GM19468 (cell line): ENCODE measurements around the gene LTBR.

ENCODE experiments used
- ATAC-seq: cut with Tn5 transposase; IDR thresholded peaks from one replicate; pipeline ENCODE4 v1.9.1; 2021; ENCODE audit warnings: mild to moderate bottlenecking, moderate library complexity, moderate number of reproducible peaks; ENCODE audit not compliant: unreplicated experiment; ENCODE audit errors: extremely low read depth

Gene LTBR

GRCh38 chr12:6346235-6346832 is 37.6 kb upstream of the LTBR start:
- ATAC-seq, result no peak

- no peak for ATAC-seq
These were observed 37.0 kb upstream of the LTBR start for GRCh38 chr12:6346942-6347341.

GRCh38 chr12:6347367-6348338 is 36.3 kb upstream of the LTBR start:
- ATAC-seq, result no peak

GRCh38 chr12:6351622-6352021 is 32.3 kb upstream of the LTBR start:
- ATAC-seq, result no peak

- ATAC-seq, result no peak
These were observed 31.5 kb upstream of the LTBR start for GRCh38 chr12:6352193-6353173.

GRCh38 chr12:6354495-6355393 is 29.2 kb upstream of the LTBR start:
- no peak for ATAC-seq

- ATAC-seq, result no peak
These were observed 28.2 kb upstream of the LTBR start for GRCh38 chr12:6355491-6356373.

- no peak for ATAC-seq
These were observed 27.6 kb upstream of the LTBR start for GRCh38 chr12:6356374-6356820.

- no peak for ATAC-seq
These were observed 25.1 kb upstream of the LTBR start for GRCh38 chr12:6358881-6359280.

- no peak for ATAC-seq
These were observed 23.8 kb upstream of the LTBR start for GRCh38 chr12:6360080-6360571.

GRCh38 chr12:6360578-6361490 is 23.1 kb upstream of the LTBR start:
- no peak for ATAC-seq

GRCh38 chr12:6361834-6362233 is 22.1 kb upstream of the LTBR start:
- no peak for ATAC-seq

- no peak for ATAC-seq
These were observed 21.6 kb upstream of the LTBR start for GRCh38 chr12:6362403-6362802.

GRCh38 chr12:6363010-6363329 is 21.0 kb upstream of the LTBR start:
- no peak for ATAC-seq

- no peak for ATAC-seq
These were observed 20.5 kb upstream of the LTBR start for GRCh38 chr12:6363330-6364043.

GRCh38 chr12:6364044-6364374 is 20.0 kb upstream of the LTBR start:
- no peak for ATAC-seq
